GM10266 (cell line): ENCODE data around the gene LMX1B.
"Not testable (repeated sequence)": the region's sequence is repeated elsewhere in the genome, so short reads cannot be mapped to it uniquely, and the experiment has no call there.

Experiments used
- DNase-seq: peaks from one replicate; pipeline ENCODE4 v3.0.0; 2012; ENCODE audit errors: extremely low spot score
- TF ChIP-seq, protein P1 (sequence below): IDR thresholded peaks from 2 replicates; pipeline ENCODE4 v1.5.1; 2012; ENCODE audit warnings: mild to moderate bottlenecking, low read depth; ENCODE audit not compliant: control insufficient read depth, insufficient read depth; ENCODE audit errors: missing control alignments

The LMX1B gene

DNA sequence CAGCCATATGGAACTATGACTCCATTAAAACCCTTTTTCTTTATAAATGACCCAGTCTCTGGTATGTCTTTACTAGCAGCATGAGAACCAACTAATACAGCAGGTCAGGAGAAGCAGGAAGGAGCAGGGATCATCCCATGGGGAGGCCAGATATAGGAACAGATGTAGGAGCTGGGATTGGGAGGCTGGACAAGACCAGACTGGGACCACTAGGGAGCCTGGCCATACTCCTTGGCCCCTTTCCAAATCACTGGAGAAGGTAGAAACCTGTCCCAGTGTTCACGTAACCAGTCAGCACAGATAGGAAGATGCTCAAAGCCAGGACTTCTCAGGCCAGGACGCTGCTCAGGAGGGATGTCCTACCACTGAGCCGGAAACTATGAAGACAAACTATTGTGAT, 95.5 kb downstream of the LMX1B start:
- DNase-seq, result no peak
- TF ChIP-seq, protein P1, sequence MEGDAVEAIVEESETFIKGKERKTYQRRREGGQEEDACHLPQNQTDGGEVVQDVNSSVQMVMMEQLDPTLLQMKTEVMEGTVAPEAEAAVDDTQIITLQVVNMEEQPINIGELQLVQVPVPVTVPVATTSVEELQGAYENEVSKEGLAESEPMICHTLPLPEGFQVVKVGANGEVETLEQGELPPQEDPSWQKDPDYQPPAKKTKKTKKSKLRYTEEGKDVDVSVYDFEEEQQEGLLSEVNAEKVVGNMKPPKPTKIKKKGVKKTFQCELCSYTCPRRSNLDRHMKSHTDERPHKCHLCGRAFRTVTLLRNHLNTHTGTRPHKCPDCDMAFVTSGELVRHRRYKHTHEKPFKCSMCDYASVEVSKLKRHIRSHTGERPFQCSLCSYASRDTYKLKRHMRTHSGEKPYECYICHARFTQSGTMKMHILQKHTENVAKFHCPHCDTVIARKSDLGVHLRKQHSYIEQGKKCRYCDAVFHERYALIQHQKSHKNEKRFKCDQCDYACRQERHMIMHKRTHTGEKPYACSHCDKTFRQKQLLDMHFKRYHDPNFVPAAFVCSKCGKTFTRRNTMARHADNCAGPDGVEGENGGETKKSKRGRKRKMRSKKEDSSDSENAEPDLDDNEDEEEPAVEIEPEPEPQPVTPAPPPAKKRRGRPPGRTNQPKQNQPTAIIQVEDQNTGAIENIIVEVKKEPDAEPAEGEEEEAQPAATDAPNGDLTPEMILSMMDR, result no peak

DNA sequence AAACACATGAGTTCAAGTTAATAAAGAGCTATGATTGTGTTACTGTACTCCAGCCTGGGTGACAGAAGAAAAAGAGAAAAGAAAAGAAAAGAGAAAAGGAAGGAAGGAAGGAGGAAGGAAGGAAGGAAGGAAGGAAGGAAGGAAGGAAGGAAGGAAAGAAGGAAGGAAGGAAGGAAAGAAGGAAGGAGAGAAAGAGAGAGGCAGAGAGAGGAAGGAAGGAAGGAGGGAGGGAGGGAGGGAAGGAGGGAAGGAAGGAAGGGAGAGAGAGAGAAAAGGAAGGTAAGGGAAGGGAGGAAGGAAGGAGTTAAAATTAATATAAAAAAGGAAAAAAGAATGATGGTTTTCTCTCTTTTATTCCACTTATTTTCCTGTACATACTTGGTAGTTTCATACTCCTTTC, 101.7 kb downstream of the LMX1B start:
- TF ChIP-seq, protein P1, result no peak

DNA sequence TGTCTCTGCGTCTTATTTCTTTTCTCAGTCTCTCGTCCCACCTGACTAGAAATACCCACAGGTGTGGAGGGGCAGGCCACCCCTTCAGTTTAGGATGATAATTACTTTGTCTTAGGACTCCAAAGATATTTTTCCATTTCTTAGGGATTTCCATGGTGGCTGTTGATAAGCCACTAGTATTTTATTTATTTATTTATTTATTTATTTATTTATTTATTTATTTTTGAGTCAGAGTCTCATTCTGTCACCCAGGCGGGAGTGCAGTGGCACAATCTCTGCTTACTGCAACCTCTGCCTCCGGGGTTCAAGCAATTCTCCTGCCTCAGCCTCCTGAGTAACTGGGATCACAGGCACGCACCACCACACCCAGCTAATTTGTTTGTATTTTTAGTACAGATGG, 103.7 kb downstream of the LMX1B start:
- DNase-seq, result not testable (repeated sequence)

More for the DNA sequence above, 101.7 kb downstream of the LMX1B start:
- DNase-seq, result no peak

DNA sequence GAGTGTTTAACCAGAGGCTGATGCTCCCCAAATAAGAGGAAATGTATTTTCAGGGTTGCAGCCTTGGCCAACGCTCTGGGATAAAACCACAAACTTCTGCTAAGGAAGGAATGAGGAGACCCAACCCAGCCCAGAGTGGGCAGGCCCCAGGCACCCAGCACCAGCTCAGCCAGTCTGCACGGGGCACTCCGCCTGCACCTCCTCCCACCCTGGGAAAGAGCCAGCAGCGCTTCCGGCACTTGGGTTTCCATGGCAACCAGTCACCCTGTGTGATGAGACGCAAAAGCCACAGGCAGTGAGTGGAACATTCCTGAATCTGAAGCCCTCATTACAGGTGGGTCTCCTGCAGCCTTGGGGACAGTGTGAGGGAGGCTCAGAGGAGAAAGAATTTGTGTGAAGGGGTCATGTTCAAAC, 105.9 kb downstream of the LMX1B start:
- peak; percentile 74 for DNase-seq
- TF ChIP-seq, protein P1, result no peak

DNA sequence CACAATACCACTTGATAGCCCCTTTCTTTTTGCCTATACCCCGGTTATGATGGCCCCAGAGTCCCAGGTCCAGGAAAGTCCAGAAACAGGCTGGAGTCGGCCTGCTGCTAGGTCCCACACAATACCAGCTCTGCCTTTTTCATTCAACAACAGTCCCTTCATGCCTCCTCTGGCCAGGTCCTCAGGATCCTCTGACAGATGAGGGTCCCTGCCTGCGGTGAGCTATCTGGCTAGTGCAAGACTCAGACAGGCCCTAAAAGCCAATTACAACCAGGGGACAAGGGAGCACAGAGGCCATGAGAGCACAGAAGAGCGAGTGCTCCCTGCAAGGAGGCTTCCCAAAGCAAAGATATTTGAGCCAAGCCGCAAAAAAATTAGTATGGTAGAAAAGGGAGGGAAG, 106.3 kb downstream of the LMX1B start:
- DNase-seq, result no peak
- TF ChIP-seq, protein P1, result no peak

DNA sequence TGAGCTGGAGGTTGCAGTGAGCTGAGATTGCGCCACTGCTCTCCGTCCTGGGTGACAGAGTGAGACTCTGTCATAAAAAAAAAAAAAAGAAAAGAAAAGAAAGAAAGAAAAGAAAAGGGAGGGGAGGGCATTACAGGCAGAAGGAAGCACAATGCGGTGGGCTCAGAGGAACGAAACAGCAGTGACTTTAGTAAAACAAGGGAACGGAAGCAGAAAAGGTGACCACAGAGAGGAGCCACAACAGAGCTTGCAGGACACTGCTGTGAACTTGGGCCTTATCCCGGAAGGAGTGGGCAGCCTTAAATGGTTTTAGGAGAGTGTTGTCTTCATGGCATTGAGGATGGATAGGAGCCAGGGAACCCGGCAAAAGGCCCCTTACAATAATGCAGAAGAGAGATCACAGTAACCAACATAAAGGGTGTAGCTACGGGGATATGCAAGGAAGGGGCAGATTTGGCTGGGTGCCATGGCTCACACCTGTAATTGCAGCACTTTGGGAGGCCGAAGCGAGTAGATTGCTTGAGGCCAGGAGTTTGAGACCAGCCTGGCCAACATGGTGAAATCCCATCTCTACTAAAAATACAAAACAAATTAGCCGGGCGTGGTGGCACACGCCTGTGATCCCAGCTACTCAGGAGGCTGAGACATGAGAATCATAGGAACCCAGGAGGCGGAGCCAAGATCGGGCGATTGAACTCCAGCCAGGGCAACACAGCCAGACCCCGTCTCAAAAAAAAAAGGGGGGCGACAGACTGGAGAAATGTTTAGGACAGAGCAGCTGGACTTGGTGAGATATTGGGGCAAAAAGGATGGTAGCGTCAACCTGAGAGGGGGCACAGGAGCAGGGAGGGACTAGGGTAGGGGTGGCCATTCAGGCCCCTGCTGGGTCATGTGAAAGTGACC, 107.2 kb downstream of the LMX1B start:
- DNase-seq, result no peak
- TF ChIP-seq, protein P1, result no peak

DNA sequence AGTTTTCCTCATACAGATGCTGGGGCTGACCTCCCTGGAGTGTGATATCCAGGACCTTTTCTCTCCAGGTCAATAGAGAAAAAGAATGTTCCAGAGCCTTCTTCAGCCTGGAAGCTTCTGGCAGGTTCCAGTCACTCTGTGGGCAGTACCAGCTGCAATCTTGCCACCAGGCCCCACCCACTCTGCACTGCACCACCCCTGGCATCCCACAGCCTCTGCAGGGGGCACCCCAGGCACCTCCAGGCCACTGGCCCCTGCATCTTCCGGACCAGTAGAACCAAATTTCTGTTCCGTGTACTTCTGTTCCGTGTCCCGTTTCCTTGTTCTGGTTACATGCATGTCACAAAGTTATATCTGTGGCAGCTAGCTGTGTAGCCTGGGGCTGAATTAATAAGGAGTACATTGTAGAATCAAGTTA, 107.8 kb downstream of the LMX1B start:
- TF ChIP-seq, protein P1, result no peak
- DNase-seq, result no peak
